Osteoblast (primary cell): ENCODE results near the gene SMDT1. TPM values are rescaled to one million over a fixed set of nuclear protein-coding genes. Genes with fewer than 3 reads are reported as not detected.
A peak's percentile ranks its signal among the peaks of the same experiment; 100 is the strongest.

ENCODE experiments used
- DNase-seq: peaks from one replicate; pipeline ENCODE4 v3.0.0; 2011; ENCODE audit warnings: low spot score, mixed read lengths; ENCODE audit not compliant: insufficient read length; ENCODE audit errors: missing footprints
- H2AFZ ChIP-seq: 2 replicates; pipeline ENCODE4 v1.6.0; 2011; ENCODE audit warnings: mild to moderate bottlenecking, low read length
- H3K27ac ChIP-seq: 2 replicates; pipeline ENCODE4 v1.5.1; 2011; ENCODE audit warnings: mild to moderate bottlenecking, low read depth, low read length, moderate library complexity
- H3K27me3 ChIP-seq: 2 replicates; pipeline ENCODE4 v1.6.0; 2012; ENCODE audit warnings: mild to moderate bottlenecking, control low read depth, inconsistent platforms, low read length, moderate library complexity; ENCODE audit not compliant: insufficient read depth
- H3K36me3 ChIP-seq: 2 replicates; pipeline ENCODE4 v1.5.1; 2011; ENCODE audit warnings: mild to moderate bottlenecking, low read length, control low read depth, moderate library complexity; ENCODE audit not compliant: insufficient read depth
- H3K4me1 ChIP-seq: 2 replicates; pipeline ENCODE4 v1.5.1; 2011; ENCODE audit warnings: mild to moderate bottlenecking, low read length, control low read depth, moderate library complexity; ENCODE audit not compliant: insufficient read depth
- H3K4me2 ChIP-seq: 2 replicates; pipeline ENCODE4 v1.6.0; 2011; ENCODE audit warnings: mild to moderate bottlenecking, low read length; ENCODE audit not compliant: insufficient read depth
- H3K4me3 ChIP-seq: fragments of 200-600 bp; sonication (generic); 3 replicates; pipeline ENCODE4 v1.5.1; 2012; ENCODE audit warnings: mild to moderate bottlenecking, low read length, inconsistent platforms; ENCODE audit not compliant: insufficient read depth
- H3K79me2 ChIP-seq: 2 replicates; pipeline ENCODE4 v1.6.0; 2012; ENCODE audit warnings: mild to moderate bottlenecking, low read length, control low read depth, inconsistent platforms; ENCODE audit not compliant: insufficient read depth
- H3K9me3 ChIP-seq: 2 replicates; pipeline ENCODE4 v1.5.1; 2011; ENCODE audit warnings: low read depth, low read length, control low read depth
- H4K20me1 ChIP-seq: 2 replicates; pipeline ENCODE4 v1.6.0; 2012; ENCODE audit warnings: mild to moderate bottlenecking, low read length, control low read depth; ENCODE audit not compliant: insufficient read depth
- total RNA-seq: library from RNA; depleted of rRNA; stranded (reverse); fragments of >200 nt; gene quantifications from 2 replicates; pipeline ENCODE4 v1.2.3, GENCODE V29; 2012
- TF ChIP-seq, protein P1 (sequence below): IDR thresholded peaks from 2 replicates; pipeline ENCODE4 v1.5.1; 2011; ENCODE audit warnings: mild to moderate bottlenecking, low read depth, low read length, moderate library complexity; ENCODE audit errors: extremely low read depth

SMDT1 gene
- total RNA-seq, 1 donor: 4.7 TPM

GRCh38 chr22:42067671-42068251 is 11.7 kb upstream of the SMDT1 start:
- Histone ChIP-seq H3K4me3 (no peak overlapping the region), H3K9me3 (no peaks in the 10 kb centered on the region), H3K79me2 (peaks cover 2% of the 10 kb centered on the region), H3K4me2 (no peak overlapping the region), H4K20me1 (no peaks in the 10 kb centered on the region), H2AFZ (no peak overlapping the region), H3K4me1 (peaks cover 15% of the 10 kb centered on the region), H3K27me3 (no peaks in the 10 kb centered on the region), H3K27ac (no peak overlapping the region), H3K36me3 (peaks cover 5% of the 10 kb centered on the region)
- TF ChIP-seq, protein P1, sequence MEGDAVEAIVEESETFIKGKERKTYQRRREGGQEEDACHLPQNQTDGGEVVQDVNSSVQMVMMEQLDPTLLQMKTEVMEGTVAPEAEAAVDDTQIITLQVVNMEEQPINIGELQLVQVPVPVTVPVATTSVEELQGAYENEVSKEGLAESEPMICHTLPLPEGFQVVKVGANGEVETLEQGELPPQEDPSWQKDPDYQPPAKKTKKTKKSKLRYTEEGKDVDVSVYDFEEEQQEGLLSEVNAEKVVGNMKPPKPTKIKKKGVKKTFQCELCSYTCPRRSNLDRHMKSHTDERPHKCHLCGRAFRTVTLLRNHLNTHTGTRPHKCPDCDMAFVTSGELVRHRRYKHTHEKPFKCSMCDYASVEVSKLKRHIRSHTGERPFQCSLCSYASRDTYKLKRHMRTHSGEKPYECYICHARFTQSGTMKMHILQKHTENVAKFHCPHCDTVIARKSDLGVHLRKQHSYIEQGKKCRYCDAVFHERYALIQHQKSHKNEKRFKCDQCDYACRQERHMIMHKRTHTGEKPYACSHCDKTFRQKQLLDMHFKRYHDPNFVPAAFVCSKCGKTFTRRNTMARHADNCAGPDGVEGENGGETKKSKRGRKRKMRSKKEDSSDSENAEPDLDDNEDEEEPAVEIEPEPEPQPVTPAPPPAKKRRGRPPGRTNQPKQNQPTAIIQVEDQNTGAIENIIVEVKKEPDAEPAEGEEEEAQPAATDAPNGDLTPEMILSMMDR: no peak
- no peak for DNase-seq

DNA sequence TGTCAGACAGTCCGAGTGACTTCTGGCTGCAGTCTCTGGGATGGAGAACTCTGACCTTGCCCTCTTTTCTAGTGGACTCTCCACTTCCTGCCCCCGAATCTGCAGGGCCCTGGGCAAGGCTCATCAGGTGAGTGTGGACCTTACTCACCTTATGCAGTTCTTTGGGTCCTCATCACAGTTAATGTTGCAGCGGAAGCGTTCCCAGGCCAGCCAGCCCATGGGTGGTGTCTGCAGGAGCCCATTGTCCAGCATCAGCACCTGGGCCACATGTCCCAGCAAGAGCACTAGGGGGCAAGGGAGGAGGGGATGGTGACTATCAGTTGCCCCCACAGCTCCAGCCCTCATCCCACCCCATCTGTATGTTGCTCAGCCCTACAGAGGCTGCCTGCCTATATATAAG is 11.2 kb upstream of the SMDT1 start:
- DNase-seq: peak; percentile 26
- H3K27ac ChIP-seq: no peak overlapping the region
- H3K4me3 ChIP-seq: no peak overlapping the region
- TF ChIP-seq, protein P1: no peak
- no peaks in the 10 kb centered on the region for H4K20me1 ChIP-seq
- H2AFZ ChIP-seq: no peak overlapping the region
- H3K4me1 ChIP-seq: peaks cover 15% of the 10 kb centered on the region
- peaks cover 5% of the 10 kb centered on the region for H3K36me3 ChIP-seq
- peaks cover 2% of the 10 kb centered on the region for H3K79me2 ChIP-seq
- no peaks in the 10 kb centered on the region for H3K9me3 ChIP-seq
- H3K27me3 ChIP-seq: no peaks in the 10 kb centered on the region
- no peak overlapping the region for H3K4me2 ChIP-seq

- TF ChIP-seq, protein P1: no peak
- Histone ChIP-seq H3K36me3 (peaks cover 5% of the 10 kb centered on the region), H4K20me1 (no peaks in the 10 kb centered on the region), H3K79me2 (peaks cover 16% of the 10 kb centered on the region), H3K4me2 (peak overlapping the region; percentile 91), H3K4me1 (peaks cover 26% of the 10 kb centered on the region), H3K27me3 (no peaks in the 10 kb centered on the region), H3K4me3 (peak overlapping the region; percentile 85), H3K27ac (peak overlapping the region; percentile 94), H2AFZ (peak overlapping the region; percentile 99), H3K9me3 (no peaks in the 10 kb centered on the region)
- peak; percentile 59 for DNase-seq
Observed at GRCh38 chr22:42069801-42070516, 9.5 kb upstream of the SMDT1 start.
